ENCODE data around the gene FAM210B. TPM values are rescaled to one million over a fixed set of nuclear protein-coding genes. Genes with fewer than 3 reads are reported as not detected.

FAM210B gene
- total and polyA plus RNA-seq, 9 of the 15 experiments (the other 6 are each of a cell fraction or from before 2014, with no cell fraction given): 12.1 to 87.3 (median 47.6) TPM

DNA sequence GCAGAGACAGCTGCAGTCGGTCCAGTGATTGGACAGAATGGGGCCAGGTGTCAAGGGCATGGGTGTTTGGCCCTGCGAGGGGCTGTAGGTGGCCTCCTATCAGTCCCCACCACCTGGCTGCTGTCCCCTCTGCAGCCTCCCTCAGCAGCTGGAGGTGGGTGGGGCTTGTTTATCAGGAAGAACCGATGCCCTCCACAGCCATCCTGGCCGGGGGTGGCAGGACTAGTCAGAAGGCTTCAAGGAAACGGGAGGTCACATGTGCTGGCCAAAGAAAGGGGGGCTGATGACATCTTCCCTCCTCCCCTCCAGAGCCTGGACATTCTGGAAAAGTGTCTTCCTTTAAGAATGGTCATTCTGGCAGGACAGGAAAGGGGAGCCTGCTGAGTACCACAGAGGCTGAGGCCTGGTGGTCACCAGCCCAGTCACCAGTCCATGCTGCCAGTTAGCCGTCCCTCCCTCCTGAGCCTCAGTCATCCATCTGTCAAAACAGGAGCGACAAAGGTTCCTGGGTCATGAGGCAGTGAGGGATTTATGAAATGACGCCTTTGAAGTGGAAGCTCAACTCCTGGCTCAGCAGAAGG is 4.1 kb downstream of the FAM210B start (continued):
- TF ChIP-seq, protein P1, sequence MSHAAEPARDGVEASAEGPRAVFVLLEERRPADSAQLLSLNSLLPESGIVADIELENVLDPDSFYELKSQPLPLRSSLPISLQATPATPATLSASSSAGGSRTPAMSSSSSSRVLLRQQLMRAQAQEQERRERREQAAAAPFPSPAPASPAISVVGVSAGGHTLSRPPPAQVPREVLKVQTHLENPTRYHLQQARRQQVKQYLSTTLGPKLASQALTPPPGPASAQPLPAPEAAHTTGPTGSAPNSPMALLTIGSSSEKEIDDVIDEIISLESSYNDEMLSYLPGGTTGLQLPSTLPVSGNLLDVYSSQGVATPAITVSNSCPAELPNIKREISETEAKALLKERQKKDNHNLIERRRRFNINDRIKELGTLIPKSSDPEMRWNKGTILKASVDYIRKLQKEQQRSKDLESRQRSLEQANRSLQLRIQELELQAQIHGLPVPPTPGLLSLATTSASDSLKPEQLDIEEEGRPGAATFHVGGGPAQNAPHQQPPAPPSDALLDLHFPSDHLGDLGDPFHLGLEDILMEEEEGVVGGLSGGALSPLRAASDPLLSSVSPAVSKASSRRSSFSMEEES (CRISPR knock-in tag; IDR thresholded peaks at IDR 0.05): peak; percentile 40
- no peak for TF ChIP-seq MAFG (tag; conservative IDR thresholded peaks at IDR 0.05)
- TF ChIP-seq ZNF785 (CRISPR knock-in tag; IDR thresholded peaks at IDR 0.05): no peak
- TF ChIP-seq MYNN (IDR thresholded peaks at IDR 0.05): peak; percentile 97
- no peak for TF ChIP-seq MYNN (CRISPR knock-in tag; IDR thresholded peaks at IDR 0.05)
- peak; percentile 45; the same call in 1 of the 2 replicates for TF ChIP-seq ELF2 (CRISPR knock-in tag; IDR thresholded peaks at IDR 0.05)
- TF ChIP-seq, protein P2, sequence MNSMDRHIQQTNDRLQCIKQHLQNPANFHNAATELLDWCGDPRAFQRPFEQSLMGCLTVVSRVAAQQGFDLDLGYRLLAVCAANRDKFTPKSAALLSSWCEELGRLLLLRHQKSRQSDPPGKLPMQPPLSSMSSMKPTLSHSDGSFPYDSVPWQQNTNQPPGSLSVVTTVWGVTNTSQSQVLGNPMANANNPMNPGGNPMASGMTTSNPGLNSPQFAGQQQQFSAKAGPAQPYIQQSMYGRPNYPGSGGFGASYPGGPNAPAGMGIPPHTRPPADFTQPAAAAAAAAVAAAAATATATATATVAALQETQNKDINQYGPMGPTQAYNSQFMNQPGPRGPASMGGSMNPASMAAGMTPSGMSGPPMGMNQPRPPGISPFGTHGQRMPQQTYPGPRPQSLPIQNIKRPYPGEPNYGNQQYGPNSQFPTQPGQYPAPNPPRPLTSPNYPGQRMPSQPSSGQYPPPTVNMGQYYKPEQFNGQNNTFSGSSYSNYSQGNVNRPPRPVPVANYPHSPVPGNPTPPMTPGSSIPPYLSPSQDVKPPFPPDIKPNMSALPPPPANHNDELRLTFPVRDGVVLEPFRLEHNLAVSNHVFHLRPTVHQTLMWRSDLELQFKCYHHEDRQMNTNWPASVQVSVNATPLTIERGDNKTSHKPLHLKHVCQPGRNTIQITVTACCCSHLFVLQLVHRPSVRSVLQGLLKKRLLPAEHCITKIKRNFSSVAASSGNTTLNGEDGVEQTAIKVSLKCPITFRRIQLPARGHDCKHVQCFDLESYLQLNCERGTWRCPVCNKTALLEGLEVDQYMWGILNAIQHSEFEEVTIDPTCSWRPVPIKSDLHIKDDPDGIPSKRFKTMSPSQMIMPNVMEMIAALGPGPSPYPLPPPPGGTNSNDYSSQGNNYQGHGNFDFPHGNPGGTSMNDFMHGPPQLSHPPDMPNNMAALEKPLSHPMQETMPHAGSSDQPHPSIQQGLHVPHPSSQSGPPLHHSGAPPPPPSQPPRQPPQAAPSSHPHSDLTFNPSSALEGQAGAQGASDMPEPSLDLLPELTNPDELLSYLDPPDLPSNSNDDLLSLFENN (IDR thresholded peaks at IDR 0.05; ENCODE audit: low read depth in 2 of 2, low read length in 2 of 2): peak in 1 of 2 experiments; percentile 95; a peak in 2 of 4 replicates
- TF ChIP-seq, protein P3, sequence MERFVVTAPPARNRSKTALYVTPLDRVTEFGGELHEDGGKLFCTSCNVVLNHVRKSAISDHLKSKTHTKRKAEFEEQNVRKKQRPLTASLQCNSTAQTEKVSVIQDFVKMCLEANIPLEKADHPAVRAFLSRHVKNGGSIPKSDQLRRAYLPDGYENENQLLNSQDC (CRISPR knock-in tag; IDR thresholded peaks at IDR 0.05): no peak
- TF ChIP-seq FOXP1 (CRISPR knock-in tag; IDR thresholded peaks at IDR 0.05): no peak
- TF ChIP-seq HNRNPH1 (optimal IDR thresholded peaks at IDR 0.05; ENCODE audit: low read depth, low read length): no peak
- no peak for TF ChIP-seq TEAD2 (tag; IDR thresholded peaks at IDR 0.05)
- TF ChIP-seq ZNF143 (CRISPR knock-in tag; IDR thresholded peaks at IDR 0.05): no peak
- no peak for TF ChIP-seq PHF8 (IDR thresholded peaks at IDR 0.05; ENCODE audit: borderline replicate concordance, low read length)
- TF ChIP-seq, protein P4, sequence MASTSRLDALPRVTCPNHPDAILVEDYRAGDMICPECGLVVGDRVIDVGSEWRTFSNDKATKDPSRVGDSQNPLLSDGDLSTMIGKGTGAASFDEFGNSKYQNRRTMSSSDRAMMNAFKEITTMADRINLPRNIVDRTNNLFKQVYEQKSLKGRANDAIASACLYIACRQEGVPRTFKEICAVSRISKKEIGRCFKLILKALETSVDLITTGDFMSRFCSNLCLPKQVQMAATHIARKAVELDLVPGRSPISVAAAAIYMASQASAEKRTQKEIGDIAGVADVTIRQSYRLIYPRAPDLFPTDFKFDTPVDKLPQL (IDR thresholded peaks at IDR 0.05; ENCODE audit: extremely low read depth, insufficient read length): no peak
- no peak for TF ChIP-seq HNRNPLL (IDR thresholded peaks at IDR 0.05; ENCODE audit: low read depth, low read length, poor library complexity, severe bottlenecking)
- TF ChIP-seq MTF1 (CRISPR knock-in tag; IDR thresholded peaks at IDR 0.05; ENCODE audit: borderline replicate concordance): no peak
- peak; percentile 94 for TF ChIP-seq PHB2 (IDR thresholded peaks at IDR 0.05; ENCODE audit: low read depth)
- TF ChIP-seq PML (IDR thresholded peaks at IDR 0.05; ENCODE audit: low read length): peak; percentile 95
- peak; percentile 58; the same call in 1 of the 2 replicates for TF ChIP-seq PTBP1 (IDR thresholded peaks at IDR 0.05; ENCODE audit: low read depth, low read length)
- TF ChIP-seq, protein P5, sequence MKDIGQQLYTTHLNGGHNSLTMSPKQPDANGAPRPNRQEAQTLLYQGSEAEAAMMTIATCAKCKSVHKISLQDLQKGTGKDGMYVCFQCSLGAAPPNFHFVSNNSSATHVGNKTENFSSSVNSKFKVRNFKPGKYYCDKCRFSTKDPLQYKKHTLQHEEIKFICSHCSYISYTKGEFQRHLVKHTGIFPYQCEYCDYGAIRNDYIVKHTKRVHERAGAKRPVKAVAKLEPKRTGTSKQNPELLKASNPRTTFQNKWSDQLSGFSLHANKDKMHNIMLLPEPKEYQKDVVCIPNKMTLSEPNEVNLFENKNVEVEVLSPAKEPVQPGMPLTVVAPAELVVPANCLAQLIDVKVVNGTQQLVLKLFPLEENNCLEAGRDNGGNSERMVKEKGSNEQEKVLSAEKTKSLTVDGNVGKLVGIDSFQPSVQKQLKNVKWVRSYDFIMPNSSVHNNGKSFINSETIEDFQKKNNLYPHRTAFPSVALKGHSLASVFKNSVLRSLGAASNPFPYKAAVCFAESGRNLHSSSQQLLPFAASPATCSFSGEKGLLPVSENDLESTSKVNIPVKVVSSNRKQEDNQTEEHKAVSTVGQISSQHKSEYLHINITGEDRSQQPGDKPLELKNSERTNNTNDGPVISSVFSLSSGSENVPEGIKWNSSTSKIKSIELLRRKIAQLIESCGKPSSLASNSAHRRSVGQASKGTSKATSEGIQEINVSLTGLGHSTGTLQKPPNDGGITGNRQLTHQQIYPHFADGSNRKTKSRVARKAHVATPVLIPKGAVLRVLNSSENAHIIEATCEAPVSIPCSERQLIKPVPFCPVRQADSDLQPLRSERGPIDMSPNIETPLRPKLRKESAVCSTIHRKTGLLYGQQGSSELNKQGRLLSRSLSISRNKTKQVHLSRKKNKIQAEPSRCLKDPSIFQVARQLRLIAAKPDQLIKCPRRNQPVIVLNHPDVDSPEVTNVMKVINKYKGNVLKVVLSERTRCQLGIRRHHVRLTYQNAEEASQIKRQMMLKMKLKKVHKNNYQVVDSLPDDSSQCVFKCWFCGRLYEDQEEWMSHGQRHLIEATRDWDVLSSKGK (CRISPR knock-in tag; IDR thresholded peaks at IDR 0.05): no peak
